Stimulated activated CD4-positive, alpha-beta T cell treated with anti-CD3 and anti-CD28 coated beads, Interleukin-12 subunit alpha, Interleukin-12 subunit beta, amount 100 ng/mL, for 48 hours (primary cell): ENCODE data around the gene TNRC18.
"Not testable (repeated sequence)": the region's sequence is repeated elsewhere in the genome, so short reads cannot be mapped to it uniquely, and the experiment has no call there.

Experiments used
- DNase-seq, 3 donors: peaks; one replicate each; pipeline ENCODE4 v3.0.0-alpha.2; 2020; ENCODE audit warnings: low read depth in 2 of 3, low spot score in 1 of 3

The TNRC18 gene

DNA sequence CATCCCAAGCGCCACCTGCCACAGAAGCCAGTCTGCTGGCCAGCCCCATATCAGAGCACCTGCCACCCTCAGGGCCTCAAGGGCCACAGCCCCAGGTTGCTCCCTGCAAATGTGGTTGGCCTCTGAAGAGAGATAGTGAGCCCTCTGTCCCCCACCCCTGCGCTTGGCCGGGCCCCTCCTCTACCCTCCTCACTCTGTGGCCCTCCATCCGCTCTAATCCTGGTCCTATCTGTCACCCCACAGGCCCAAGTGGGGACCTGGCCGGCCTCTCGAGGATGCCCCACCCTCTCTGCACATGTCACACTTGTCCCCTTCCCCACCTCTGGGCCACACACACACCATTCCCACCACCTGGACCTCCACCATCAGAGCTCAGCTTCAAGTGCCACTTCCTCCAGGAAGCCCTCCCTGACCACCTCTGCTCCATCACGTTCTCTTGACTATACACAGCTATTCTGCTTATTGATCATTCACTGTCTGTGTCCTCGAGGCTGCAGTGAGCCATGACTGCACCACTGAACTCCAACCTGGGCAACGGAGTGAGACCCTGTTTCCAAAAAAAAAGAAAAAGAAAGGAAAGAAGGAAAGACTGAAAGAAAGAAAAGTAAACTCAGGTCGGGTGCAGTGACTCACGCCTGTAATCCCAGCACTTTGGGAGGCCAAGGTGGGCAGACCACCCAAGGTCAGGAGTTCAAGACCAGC is 42.4 kb downstream of the TNRC18 start:
- DNase-seq = no peak

DNA sequence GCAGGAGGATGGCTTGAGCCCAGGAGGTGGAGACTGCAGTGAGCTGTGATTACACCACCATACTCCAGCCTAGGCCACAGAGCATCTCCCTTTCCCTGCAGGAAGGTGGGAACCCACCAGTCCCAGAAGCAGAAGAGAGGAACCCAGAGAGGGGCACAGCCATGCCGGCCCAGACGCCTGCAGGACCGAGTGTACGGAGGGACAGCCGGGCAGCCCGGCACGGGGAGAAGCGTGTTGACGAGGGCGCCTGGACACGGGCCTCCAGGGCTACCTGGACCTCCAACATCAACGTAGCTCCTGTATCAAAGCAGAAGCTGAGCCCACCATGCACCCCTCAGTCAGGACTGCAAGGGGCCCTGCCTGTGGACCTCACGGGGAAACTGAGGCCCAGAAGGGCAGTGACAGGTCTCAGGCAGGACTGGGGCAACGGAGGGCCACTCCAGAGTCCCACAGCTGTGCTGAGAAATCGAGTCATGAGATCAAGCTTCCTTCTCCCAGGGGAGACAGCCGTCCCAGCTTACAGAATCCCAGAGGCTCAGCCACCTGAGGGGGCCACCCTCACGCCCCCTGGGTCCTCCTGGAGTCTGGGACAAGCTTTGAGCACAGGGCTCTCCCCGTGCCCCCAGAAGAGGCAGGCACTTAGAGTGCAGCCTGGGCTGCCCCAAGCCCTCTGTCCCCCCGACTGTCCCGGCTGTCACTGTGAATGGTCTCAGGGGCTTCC is 43.1 kb downstream of the TNRC18 start:
- DNase-seq = no peak

DNA sequence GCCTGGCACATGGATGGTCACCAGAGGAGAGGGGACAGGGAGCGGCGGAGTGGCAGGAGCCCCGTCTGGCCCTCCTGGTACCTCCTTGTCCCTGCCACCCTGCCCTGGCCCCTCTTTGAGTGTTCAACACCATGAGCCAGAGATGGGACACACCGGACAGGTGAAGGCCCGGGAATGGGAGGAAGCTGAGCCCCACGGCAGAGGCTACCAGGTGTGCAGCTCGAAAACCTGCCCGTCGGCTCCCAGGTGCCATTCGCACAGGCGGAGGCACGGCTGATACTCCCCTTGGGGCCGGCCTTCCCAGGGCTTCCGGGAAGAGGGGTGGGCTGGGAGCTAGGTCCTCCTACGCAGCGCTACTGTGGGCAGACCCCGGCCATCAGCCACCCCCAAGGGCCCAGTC is 44.1 kb downstream of the TNRC18 start:
- DNase-seq = no peak

DNA sequence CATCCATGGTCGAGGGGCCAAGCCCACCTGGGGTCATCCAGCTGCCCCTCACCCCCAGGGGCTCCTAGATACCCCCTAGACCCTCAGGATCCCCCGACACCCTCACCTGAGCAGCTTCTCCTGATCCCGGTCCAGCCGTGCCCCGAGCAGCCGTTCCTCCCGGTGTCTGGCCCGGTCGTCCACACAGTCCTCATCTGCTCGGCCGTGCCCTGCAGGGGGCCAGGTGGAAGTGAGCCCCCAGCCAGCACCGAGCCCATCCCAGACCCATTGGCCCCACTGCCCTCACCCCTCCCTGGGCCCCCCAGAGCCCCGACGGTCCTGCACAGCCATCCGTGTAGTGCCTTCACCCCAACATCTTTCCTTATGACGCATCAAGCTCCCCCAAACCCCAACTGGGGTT is 45.8 kb downstream of the TNRC18 start:
- no peak for DNase-seq

DNA sequence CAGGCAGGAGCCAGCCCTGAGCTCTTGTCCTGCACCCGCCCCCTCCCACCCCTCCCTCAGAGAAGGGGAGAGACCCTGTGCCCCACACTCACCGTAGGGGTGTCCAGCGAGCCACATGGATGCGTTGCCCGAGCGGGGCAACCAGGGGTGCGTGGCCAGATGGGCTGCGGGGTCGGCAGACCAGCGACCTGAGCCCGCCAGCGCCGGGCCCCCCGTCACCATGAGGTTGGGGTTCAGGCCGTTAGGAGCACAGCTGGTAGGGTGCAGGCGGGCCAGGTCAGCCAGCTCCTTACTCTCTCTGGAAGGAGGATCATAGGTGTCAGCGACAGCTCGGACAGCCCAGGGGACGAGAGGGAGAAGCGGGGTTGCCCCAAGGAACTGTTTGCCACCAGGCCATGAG is 46.4 kb downstream of the TNRC18 start:
- DNase-seq = no peak

DNA sequence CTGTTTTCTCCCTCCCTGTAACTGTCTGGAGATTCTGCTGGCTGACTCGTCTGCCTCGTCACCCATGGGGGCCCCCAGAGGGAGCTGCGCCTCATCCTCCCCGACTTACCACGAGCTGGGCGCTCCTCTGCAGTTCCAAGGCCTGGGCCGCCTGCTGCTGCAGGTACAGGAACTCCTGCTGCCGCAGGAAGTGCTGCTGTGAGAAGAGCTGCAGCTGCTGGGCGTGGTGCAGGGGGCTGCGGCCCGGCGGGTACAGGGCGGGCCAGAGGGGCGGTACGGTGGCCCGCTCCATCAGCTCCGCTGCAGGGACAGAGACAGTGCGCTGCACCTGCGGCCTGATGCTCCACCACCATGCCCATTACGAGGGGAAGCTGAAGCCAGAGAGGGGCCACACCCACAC is 47.7 kb downstream of the TNRC18 start:
- DNase-seq = no peak

DNA sequence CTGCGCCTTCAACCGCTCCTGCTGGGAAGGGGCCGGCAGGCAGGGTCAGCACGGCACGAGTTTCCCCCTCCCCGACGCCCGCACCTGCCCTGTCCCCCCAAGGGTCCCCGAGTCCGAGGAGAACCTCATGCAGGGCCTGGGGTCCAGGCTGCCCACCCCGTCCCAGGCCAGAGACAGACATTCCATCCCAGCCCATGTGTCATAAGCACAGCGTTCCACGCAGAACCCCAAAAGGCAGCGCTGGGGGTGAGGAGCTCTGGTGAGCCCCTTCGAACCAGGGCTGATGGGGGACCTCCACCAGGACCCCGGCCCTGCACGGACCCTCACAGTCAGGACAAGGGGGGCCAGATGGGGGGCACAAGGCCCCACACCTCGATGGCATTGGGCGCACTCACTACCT is 49.2 kb downstream of the TNRC18 start:
- no peak for DNase-seq

DNA sequence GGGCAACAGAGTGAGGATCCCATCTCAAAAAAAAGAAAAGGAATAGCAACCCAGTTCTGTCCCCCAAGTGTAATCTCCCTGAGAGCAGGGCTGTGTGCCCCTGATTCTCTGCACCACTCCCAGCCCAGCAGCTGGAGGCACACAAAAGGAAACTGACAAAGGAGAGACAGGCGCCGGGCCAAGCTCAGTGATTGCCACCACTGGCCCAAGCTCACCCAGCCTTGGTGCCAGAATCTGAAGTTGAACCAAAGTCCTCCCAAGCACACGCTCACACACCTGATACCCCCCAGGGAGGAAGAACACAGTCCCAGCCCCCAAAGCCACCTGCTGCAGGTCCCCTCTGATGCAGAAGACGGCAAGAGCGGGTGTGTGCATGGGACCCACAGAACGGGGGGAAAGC is 50.3 kb downstream of the TNRC18 start:
- DNase-seq = no peak

DNA sequence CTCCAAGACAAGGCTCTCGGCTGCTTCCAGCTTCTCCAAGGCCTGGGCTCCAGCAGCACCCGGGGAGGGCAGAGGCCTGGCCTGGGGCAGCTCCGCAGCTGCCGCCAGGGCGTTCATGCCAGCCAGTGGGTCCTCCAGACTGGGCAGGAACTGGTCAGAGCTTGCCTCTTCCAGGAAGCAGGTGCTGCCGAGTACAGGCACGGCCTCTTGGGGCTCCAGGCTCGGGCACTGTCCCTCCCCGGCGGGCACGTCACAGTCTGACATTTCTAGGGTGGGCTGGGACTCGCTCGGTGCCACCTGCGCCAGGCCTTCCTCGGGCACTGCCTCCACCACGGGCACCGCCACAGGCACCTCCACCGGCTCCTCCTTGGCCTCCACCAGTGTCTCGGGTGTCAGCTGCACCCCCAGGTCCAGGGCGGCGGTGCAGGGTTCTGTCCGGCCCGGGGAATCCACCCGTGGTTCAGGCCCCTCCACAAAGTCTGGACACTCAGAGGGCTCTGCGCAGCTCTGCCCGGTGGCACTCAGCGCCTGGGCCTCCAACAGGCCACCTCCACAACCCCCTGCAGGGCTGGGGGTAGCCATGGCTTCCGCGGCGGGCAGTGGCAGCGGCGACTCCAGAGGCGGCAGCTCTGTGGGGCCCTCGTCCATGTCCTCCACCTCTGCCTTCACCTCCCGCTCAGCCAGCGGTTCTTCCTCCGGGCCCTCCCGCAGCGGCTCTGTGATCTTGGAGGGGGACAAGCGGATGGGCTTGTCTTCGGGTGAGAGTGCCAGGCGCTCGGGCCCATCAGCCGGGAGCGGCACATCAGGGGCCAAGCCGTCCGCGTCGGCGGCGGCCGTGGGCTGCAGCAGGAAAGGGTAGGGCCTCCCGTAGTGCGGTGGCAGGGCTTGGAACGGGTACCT is 52.9 kb downstream of the TNRC18 start:
- no peak for DNase-seq

DNA sequence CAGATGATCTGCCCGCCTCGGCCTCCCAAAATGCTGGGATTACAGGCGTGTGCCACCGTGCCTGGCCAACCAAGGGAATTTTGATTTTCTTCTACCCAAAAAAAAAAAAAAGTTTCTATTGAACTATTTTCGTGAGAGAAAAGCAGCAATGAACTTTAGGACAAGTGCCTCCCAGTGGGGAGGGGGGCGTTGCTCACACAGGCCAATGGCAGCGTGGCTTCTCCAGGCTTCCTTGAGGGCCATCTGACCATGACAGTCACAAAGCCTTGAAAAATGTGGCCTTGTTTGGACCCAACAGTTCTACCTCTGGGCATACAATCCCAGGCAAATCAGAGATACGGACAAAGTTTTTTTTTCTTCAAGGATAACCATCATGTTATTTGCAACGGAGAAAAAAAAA is 56.0 kb downstream of the TNRC18 start:
- DNase-seq = no peak

DNA sequence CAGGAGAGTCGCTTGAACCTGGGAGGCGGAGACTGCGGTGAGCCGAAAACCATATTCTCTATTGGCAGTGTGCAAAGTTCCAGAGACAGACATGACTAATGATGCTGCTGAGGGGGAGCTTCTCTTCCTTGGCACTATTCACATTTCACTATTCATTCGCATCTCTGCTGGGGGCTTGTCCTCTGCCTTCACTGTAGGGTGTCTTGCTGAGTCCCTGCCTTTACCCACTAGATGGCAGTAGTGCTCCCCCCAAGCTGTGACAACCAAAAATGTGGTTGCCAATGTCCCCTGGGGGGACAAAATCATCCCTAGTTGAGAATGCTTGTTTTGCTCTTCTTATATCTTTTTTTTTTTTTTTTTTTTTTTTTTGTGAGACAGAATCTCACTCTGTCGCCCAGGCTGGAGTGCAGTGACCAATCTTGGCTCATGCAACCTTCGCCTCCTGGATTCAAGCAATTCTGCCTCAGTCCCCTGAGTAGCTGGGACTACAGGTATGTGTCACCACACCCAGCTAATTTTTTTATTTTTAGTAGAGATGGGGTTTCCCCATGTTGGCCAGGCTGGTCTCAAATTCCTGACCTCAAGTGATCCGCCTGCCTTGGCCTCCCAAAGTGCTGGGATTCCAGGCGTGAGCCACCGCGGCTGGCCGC is 57.5 kb downstream of the TNRC18 start:
- DNase-seq = peak; percentile 21 to 40 (median 39)

DNA sequence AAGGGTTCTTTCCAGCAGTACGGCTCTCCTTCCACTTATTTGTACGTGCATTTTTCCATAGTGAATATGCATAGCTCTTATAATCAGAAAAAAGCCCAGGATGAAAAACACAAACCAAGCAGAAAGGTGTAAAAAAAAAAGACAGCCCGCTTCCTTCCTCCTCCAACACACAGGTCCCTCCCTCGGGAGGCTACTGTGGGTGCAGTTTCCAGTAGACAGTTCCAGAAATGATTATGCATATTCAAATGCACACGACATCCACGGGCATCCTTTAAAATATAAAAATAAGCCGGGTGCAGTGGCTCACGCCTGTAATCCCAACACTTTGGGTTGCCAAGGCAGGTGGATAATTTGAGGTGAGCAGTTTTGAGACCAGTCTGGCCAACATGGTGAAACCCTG is 59.9 kb downstream of the TNRC18 start:
- DNase-seq = peak in 1 of 3 donors; percentile 12

DNA sequence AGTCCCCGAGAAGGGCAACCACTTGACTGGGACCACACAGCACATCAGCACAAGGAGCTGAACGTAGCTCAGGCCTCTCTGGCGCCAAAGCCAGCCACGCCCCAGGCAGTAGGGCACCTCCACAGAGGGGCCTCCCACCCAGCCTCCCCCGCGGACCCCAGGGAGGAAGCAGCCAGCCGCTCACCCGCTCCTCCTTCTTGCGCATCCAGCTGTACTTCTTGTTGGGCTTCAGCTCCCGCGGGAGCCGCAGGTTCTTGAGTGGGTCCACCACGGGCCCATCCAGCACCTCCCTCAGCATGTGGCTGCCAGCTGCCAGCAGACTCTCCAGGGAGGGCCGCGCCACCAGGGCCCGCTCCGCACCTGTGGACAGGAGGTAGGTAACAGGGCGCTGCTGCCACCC is 61.2 kb downstream of the TNRC18 start:
- DNase-seq = no peak

DNA sequence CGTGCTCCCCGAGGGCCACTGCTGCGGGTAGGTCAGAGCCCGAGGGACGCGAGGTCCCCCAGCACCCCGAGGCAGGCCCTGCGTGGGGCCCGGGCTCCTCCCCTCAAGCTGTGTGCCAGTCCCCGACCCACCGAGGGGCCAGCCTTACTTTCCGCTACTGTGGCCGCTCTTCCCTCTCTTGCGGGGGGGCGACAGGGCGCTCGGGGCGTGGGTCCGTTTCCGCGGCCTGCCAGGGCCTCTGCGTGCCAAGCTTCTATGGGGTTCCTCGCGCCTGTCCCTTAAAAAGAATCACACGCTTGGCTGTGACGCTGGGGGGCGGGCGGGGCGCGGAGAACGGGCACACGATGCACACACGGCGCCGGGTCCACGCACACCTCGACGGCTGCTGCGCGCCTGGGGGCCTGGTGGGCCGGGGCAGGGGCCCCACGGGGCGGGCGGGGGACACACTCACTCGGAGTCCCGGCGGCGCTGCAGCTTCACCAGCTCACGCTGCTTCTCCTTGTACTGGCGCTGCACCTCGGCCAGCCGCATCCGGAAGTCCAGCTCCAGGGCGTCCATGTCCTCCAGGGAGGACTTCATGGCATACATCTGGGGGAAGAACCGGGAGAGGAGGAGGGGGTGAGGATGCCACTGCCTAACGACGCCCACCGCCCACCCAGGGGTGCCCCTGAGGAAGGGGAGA is 62.0 kb downstream of the TNRC18 start:
- DNase-seq = no peak

DNA sequence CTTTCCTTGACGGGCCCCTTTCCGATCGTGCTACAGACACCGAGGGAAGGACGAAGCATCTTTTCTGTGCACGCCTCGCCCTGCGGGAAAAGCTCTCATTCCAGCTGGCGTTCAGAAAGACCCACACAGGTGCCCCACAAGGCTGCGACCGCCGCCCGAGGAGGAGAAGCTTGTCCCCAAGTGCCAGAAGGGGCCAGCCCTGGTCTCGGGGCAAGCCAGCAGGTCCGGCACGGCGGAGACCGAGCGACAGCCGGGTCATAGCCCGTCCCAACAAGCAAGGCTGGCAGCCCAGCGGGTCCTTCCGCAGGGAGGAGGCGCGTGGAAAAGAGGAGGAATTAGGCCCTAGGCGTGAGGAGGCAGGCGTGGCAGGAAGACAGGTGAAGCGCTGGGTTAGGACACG is 62.7 kb downstream of the TNRC18 start:
- DNase-seq = no peak

DNA sequence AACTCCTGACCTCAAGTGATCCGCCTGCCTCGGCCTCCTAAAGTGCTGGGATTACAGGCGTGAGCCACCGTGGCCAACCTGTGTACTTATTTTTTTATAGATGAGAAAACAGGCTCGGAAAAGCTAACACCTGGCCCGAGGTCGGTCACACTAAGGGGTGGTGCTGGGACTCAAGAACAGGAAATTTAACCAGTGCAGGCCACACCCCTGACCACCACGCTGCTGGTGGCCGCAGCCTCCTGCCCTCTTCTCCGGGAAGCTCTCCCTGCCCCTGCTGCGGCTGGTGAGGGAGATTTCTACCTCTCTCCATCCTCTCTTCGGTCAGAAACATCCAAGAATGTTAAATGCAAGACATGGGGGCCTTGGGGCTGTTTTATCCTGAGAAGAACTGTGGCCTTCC is 63.2 kb downstream of the TNRC18 start:
- no peak for DNase-seq

DNA sequence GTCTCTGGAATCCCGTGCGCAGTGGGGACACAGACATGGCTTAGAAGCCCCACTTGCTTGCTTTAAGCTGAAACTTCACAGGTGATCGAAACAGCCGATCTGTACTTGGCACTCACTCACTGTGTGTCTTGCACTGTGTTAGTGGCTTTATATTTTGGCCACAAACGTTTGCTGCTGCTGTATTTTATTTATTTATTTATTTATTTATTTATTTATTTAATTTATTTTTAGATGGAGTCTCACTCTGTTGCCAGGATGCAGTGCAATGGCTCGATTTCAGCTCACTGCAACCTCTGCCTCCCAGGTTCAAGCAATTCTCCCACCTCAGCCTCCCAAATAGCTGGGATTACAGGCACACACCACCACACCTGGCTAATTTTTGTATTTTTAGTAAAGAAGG is 63.6 kb downstream of the TNRC18 start:
- DNase-seq = not testable (repeated sequence)

DNA sequence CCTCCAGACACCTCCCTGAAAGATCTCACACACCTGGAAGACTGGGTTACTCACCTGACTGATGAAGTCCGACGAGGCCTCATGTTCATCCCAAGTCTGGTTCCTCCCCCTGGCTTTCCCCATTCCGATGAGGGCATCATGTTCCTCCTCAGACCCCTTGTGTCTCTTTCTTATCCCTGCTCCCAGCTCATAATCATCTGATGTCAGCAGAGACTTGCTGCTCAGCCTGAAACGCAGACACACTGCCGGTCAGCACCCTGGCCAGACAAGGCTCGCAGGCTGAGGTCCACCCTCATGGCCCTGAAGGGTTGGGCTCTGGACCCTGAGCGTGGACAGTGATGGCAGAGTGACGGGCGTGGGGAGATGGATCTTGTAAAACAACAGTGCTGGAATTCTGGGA is 64.3 kb downstream of the TNRC18 start:
- no peak for DNase-seq

DNA sequence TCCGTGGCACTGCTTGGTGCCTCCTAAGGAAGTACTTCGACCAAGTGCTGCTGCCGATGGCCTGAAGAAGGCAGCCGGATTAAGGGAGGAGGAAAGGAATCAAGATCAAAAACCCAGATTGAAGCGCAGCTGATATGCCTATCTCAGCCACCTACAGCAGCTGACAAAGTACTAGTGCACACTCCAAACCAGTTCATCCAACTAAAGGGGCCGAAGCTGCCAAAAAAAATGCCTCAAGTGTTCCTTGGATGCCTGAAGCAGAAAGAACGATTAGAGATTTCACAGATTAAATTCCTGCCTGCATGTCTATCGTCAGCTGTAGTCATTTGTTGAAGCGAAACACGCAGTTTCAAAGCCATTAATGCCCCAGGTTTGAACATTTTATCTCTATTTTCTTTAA is 65.7 kb downstream of the TNRC18 start:
- no peak for DNase-seq

DNA sequence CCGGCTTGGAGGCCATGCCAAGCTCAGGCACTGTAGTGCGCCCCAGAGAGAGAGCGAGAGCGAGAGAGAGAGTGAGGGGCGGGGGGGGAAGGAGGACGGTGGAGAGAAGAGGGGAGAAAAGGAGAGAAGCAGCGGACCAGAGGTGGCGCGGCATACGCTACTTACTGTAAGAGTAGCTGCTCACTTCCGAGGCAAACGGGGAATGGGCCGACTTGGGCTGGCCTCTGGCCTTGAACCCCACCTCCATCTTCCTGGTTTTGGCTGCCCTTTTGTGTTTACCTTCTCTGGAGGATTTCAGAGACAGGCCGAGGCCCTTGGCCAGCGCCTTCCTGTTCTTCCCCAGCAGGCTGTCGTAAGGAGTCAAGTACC is 66.9 kb downstream of the TNRC18 start:
- DNase-seq = no peak
